Natural killer cell (primary cell): ENCODE data around the gene G2E3. TPM values are rescaled to one million over a fixed set of nuclear protein-coding genes. Genes with fewer than 3 reads are reported as not detected.

ENCODE experiments used
- ATAC-seq, 3 donors: fragments of 150-1000 bp in 2 of 3; fragments of 200-7000 bp in 1 of 3; cut with Tn5 transposase; 1 replicate in 1 of 3; 2 replicates in 2 of 3; pipeline ENCODE4 v1.10.0; 2021; ENCODE audit warnings: mild to moderate bottlenecking in 2 of 3, moderate library complexity in 2 of 3
- DNase-seq, 2 donors: peaks; one replicate each; pipeline versions ENCODE4 v3.0.0 to v3.0.0-alpha.2; 2013 to 2021; ENCODE audit warnings: mixed read lengths in 1 of 2
- H3K27ac ChIP-seq: one replicate; pipeline ENCODE4 v1.5.1; 2013; ENCODE audit warnings: mild to moderate bottlenecking, low read length
- H3K27me3 ChIP-seq: one replicate; pipeline ENCODE4 v1.6.1; 2013; ENCODE audit warnings: low read length; ENCODE audit not compliant: control insufficient read depth, insufficient read depth
- H3K36me3 ChIP-seq: one replicate; pipeline ENCODE4 v1.6.1; 2013; ENCODE audit warnings: low read length; ENCODE audit not compliant: control insufficient read depth, insufficient read depth
- H3K4me1 ChIP-seq: one replicate; pipeline ENCODE4 v1.6.1; 2013; ENCODE audit warnings: low read length; ENCODE audit not compliant: control insufficient read depth, insufficient read depth
- H3K4me3 ChIP-seq: one replicate; pipeline ENCODE4 v1.5.1; 2013; ENCODE audit warnings: low read length
- H3K9me3 ChIP-seq: one replicate; pipeline ENCODE4 v1.6.1; 2013; ENCODE audit warnings: low read length; ENCODE audit not compliant: control insufficient read depth, insufficient read depth
- H3K27ac Mint-ChIP-seq, 2 donors: one replicate each; pipeline ENCODE4 v1.8.0; 2022; ENCODE audit warnings: mild to moderate bottlenecking in 2 of 2, mixed read lengths in 2 of 2, moderate library complexity in 1 of 2
- H3K27me3 Mint-ChIP-seq, 2 donors: one replicate each; pipeline ENCODE4 v1.8.0; 2022; ENCODE audit warnings: low read depth in 2 of 2, mixed read lengths in 2 of 2
- H3K36me3 Mint-ChIP-seq: one replicate; pipeline ENCODE4 v1.8.0; 2022; ENCODE audit warnings: mixed read lengths
- H3K4me1 Mint-ChIP-seq, 2 donors: one replicate each; pipeline ENCODE4 v1.8.0; 2022; ENCODE audit warnings: mixed read lengths in 2 of 2
- H3K4me3 Mint-ChIP-seq: one replicate; pipeline ENCODE4 v1.8.0; 2022; ENCODE audit warnings: mild to moderate bottlenecking, moderate library complexity, mixed read lengths
- H3K9me3 Mint-ChIP-seq, 2 donors: one replicate each; pipeline ENCODE4 v1.8.0; 2022; ENCODE audit warnings: mixed read lengths in 2 of 2
- CTCF ChIP-seq: fragments of 200-600 bp; IDR thresholded peaks from one replicate; pipeline ENCODE4 v1.8.0; 2022; ENCODE audit warnings: antibody characterized with exemption
- WGBS: methylation state at CpG from one replicate; pipeline ENCODE4 v1.1.7; 2013; ENCODE audit warnings: missing lambda C conversion rate; ENCODE audit not compliant: insufficient coverage; 5-methylcytosine and 5-hydroxymethylcytosine counted together
- intact Hi-C: fragments of 100-400 bp; cut with micrococcal nuclease; formaldehyde crosslinking; loops from one replicate; pipeline ENCODE4 v1.14.2; 2022
- total RNA-seq, 4 donors: library from RNA; stranded (reverse); fragments of 120-200 nt in 1 of 4; gene quantifications; one replicate each; pipeline versions ENCODE4 v1.2.3 to v1.2.4, GENCODE V29; 2013 to 2022

G2E3 gene
- total RNA-seq, 3 donors from 2014 or later (not counting 1 experiment from before 2014, with no cell fraction given): 28.7 to 47.1 (median 33.4) TPM

- Histone ChIP-seq H3K27ac (no peak overlapping the region), H3K4me1 (no peaks in the 10 kb centered on the region), H3K27me3 (no peaks in the 10 kb centered on the region), H3K4me3 (no peak overlapping the region), H3K9me3 (no peaks in the 10 kb centered on the region), H3K36me3 (no peaks in the 10 kb centered on the region)
- no peaks in the 10 kb centered on the region for H3K9me3 Mint-ChIP-seq
- no peak overlapping the region for H3K27ac Mint-ChIP-seq
- DNase-seq: no peak
- H3K4me1 Mint-ChIP-seq: peaks cover 82 to 88% of the 10 kb centered on the region in 2 donors
- WGBS: 57% methylated on average over 1 of the region's 2 CpGs
- ATAC-seq: no peak
- TF ChIP-seq CTCF: no peak
- intact Hi-C loops: no loop called here
- no peak overlapping the region for H3K4me3 Mint-ChIP-seq
- no peaks in the 10 kb centered on the region for H3K27me3 Mint-ChIP-seq
- no peaks in the 10 kb centered on the region for H3K36me3 Mint-ChIP-seq
Measured at GRCh38 chr14:30569216-30569902, 10.4 kb downstream of the G2E3 start.

- Mint-ChIP-seq H3K9me3 (no peaks in the 10 kb centered on the region), H3K27me3 (no peaks in the 10 kb centered on the region), H3K27ac (no peak overlapping the region), H3K4me1 (peaks cover 82 to 88% of the 10 kb centered on the region in 2 donors), H3K4me3 (no peak overlapping the region), H3K36me3 (no peaks in the 10 kb centered on the region)
- TF ChIP-seq CTCF: no peak
- DNase-seq (no peak), ATAC-seq (no peak)
- no peaks in the 10 kb centered on the region for H3K9me3 ChIP-seq
- intact Hi-C loops: no loop called here
- no peaks in the 10 kb centered on the region for H3K36me3 ChIP-seq
- no CpG with 5 or more reads among the region's 1 CpG for WGBS
- no peaks in the 10 kb centered on the region for H3K4me1 ChIP-seq
- H3K27me3 ChIP-seq: no peaks in the 10 kb centered on the region
- H3K27ac ChIP-seq: no peak overlapping the region
- H3K4me3 ChIP-seq: no peak overlapping the region
Measured at GRCh38 chr14:30569903-30570226, 10.9 kb downstream of the G2E3 start.

- Histone ChIP-seq H3K4me1 (no peaks in the 10 kb centered on the region), H3K27me3 (no peaks in the 10 kb centered on the region), H3K9me3 (no peaks in the 10 kb centered on the region), H3K27ac (no peak overlapping the region), H3K4me3 (no peak overlapping the region), H3K36me3 (no peaks in the 10 kb centered on the region)
- intact Hi-C loops: no loop called here
- Mint-ChIP-seq H3K9me3 (no peaks in the 10 kb centered on the region), H3K4me3 (no peak overlapping the region), H3K36me3 (no peaks in the 10 kb centered on the region), H3K4me1 (peaks cover 84 to 85% of the 10 kb centered on the region in 2 donors), H3K27ac (no peak overlapping the region), H3K27me3 (no peaks in the 10 kb centered on the region)
- DNase-seq (no peak), ATAC-seq (no peak)
- TF ChIP-seq CTCF: no peak
- WGBS: no CpG with 5 or more reads among the region's 3 CpGs
Measured at GRCh38 chr14:30572237-30572636, 13.3 kb downstream of the G2E3 start.

GRCh38 chr14:30572771-30573170 lies 13.8 kb downstream of the G2E3 start:
- H3K27me3 ChIP-seq: no peaks in the 10 kb centered on the region
- Mint-ChIP-seq H3K9me3 (no peaks in the 10 kb centered on the region), H3K4me3 (no peak overlapping the region), H3K4me1 (peaks cover 84 to 85% of the 10 kb centered on the region in 2 donors), H3K27me3 (no peaks in the 10 kb centered on the region), H3K36me3 (no peaks in the 10 kb centered on the region), H3K27ac (no peak overlapping the region)
- no peaks in the 10 kb centered on the region for H3K36me3 ChIP-seq
- DNase-seq (no peak), ATAC-seq (no peak)
- no peaks in the 10 kb centered on the region for H3K4me1 ChIP-seq
- intact Hi-C loops: no loop called here
- H3K4me3 ChIP-seq: no peak overlapping the region
- TF ChIP-seq CTCF: no peak
- no peak overlapping the region for H3K27ac ChIP-seq
- H3K9me3 ChIP-seq: no peaks in the 10 kb centered on the region
- no CpG with 5 or more reads among the region's 1 CpG for WGBS
